Activated B cell treated with CpG ODN at 0.5 μM for 24 hours (primary cell): ENCODE results near the gene DDX10. TPM values are rescaled to one million over a fixed set of nuclear protein-coding genes. Genes with fewer than 3 reads are reported as not detected.

ENCODE experiments used
- ATAC-seq: fragments of 200-7000 bp; cut with Tn5 transposase; one replicate; pipeline ENCODE4 v1.10.0; 2021; ENCODE audit warnings: low read depth, mild to moderate bottlenecking, moderate library complexity
- CTCF ChIA-PET: fragments of 350-600 bp; sonication (Branson Sonifier 250); formaldehyde crosslinking; loops from one replicate; lab custom pipeline; 2021; ENCODE audit warnings: antibody characterized with exemption; lab: Charles Lee
- POLR2A ChIA-PET: fragments of 350-600 bp; sonication (Branson Sonifier 250); formaldehyde crosslinking; loops from one replicate; lab custom pipeline; 2021; ENCODE audit warnings: antibody characterized with exemption; lab: Charles Lee
- DNase-seq: peaks from one replicate; pipeline ENCODE4 v3.0.0; 2022
- H3K27ac Mint-ChIP-seq: one replicate; pipeline ENCODE4 v1.8.0; 2020; ENCODE audit warnings: mixed read lengths
- H3K27me3 Mint-ChIP-seq: one replicate; pipeline ENCODE4 v1.8.0; 2021; ENCODE audit warnings: mixed read lengths
- H3K36me3 Mint-ChIP-seq: one replicate; pipeline ENCODE4 v1.8.0; 2021; ENCODE audit warnings: low read depth, mixed read lengths
- H3K4me1 Mint-ChIP-seq: one replicate; pipeline ENCODE4 v1.8.0; 2021; ENCODE audit warnings: mixed read lengths
- H3K4me3 Mint-ChIP-seq: one replicate; pipeline ENCODE4 v1.8.0; 2020; ENCODE audit warnings: mild to moderate bottlenecking, mixed read lengths
- H3K9me3 Mint-ChIP-seq: one replicate; pipeline ENCODE4 v1.8.0; 2020; ENCODE audit warnings: mixed read lengths
- CTCF ChIP-seq: fragments of 200-600 bp; IDR thresholded peaks from one replicate; pipeline ENCODE4 v1.8.0; 2022; ENCODE audit warnings: antibody characterized with exemption, mild to moderate bottlenecking
- intact Hi-C: fragments of 100-400 bp; cut with micrococcal nuclease; formaldehyde crosslinking; loops from one replicate; pipeline ENCODE4 v1.15.1; 2024
- total RNA-seq: library from RNA; stranded (reverse); gene quantifications from 2 replicates; pipeline ENCODE4 v1.2.3, GENCODE V29; 2022

DDX10 gene
- total RNA-seq, 1 donor from 2014 or later: 43.3 TPM

GRCh38 chr11:108938604-108939003 lies 273.7 kb downstream of the DDX10 start:
- H3K27ac Mint-ChIP-seq: no peak overlapping the region
- DNase-seq (no peak), ATAC-seq (no peak)
- POLR2A ChIA-PET: no interaction called here
- no peak overlapping the region for H3K4me3 Mint-ChIP-seq
- peaks cover 44% of the 10 kb centered on the region for H3K36me3 Mint-ChIP-seq
- no peaks in the 10 kb centered on the region for H3K27me3 Mint-ChIP-seq
- intact Hi-C loops: no loop called here
- H3K9me3 Mint-ChIP-seq: no peaks in the 10 kb centered on the region
- TF ChIP-seq CTCF: no peak
- CTCF ChIA-PET: no interaction called here
- no peaks in the 10 kb centered on the region for H3K4me1 Mint-ChIP-seq

GRCh38 chr11:108939135-108939534 lies 274.3 kb downstream of the DDX10 start:
- no peaks in the 10 kb centered on the region for H3K27me3 Mint-ChIP-seq
- H3K9me3 Mint-ChIP-seq: no peaks in the 10 kb centered on the region
- intact Hi-C loops: no loop called here
- ATAC-seq: no peak
- ChIA-PET CTCF (no interaction called here), POLR2A (no interaction called here)
- DNase-seq: no peak
- H3K4me1 Mint-ChIP-seq: no peaks in the 10 kb centered on the region
- H3K4me3 Mint-ChIP-seq: no peak overlapping the region
- no peak overlapping the region for H3K27ac Mint-ChIP-seq
- TF ChIP-seq CTCF: no peak
- peaks cover 50% of the 10 kb centered on the region for H3K36me3 Mint-ChIP-seq

- Mint-ChIP-seq H3K27ac (no peak overlapping the region), H3K9me3 (peaks cover 4% of the 10 kb centered on the region), H3K4me1 (no peaks in the 10 kb centered on the region), H3K4me3 (no peak overlapping the region), H3K36me3 (peaks cover 55% of the 10 kb centered on the region), H3K27me3 (no peaks in the 10 kb centered on the region)
- no peak for ATAC-seq
- intact Hi-C loops: no loop called here
- no peak for TF ChIP-seq CTCF
- CTCF ChIA-PET: no interaction called here
- POLR2A ChIA-PET: no interaction called here
- DNase-seq: no peak
Observed at GRCh38 chr11:108943853-108944252, 279.0 kb downstream of the DDX10 start.

- Mint-ChIP-seq H3K27me3 (no peaks in the 10 kb centered on the region), H3K4me3 (no peak overlapping the region), H3K36me3 (peaks cover 53% of the 10 kb centered on the region), H3K27ac (no peak overlapping the region), H3K9me3 (peaks cover 6% of the 10 kb centered on the region), H3K4me1 (no peaks in the 10 kb centered on the region)
- TF ChIP-seq CTCF: no peak
- ChIA-PET POLR2A (no interaction called here), CTCF (no interaction called here)
- intact Hi-C loops: no loop called here
- DNase-seq (no peak), ATAC-seq (no peak)
Observed at GRCh38 chr11:108944471-108945178, 279.8 kb downstream of the DDX10 start.

GRCh38 chr11:108945341-108945740 lies 280.5 kb downstream of the DDX10 start:
- CTCF ChIA-PET: no interaction called here
- POLR2A ChIA-PET: no interaction called here
- ATAC-seq (no peak), DNase-seq (no peak)
- Mint-ChIP-seq H3K4me3 (no peak overlapping the region), H3K27me3 (no peaks in the 10 kb centered on the region), H3K4me1 (no peaks in the 10 kb centered on the region), H3K27ac (no peak overlapping the region), H3K36me3 (peaks cover 46% of the 10 kb centered on the region), H3K9me3 (peaks cover 6% of the 10 kb centered on the region)
- TF ChIP-seq CTCF: no peak
- intact Hi-C loops: no loop called here
